Kidney tubule cell (primary cell): ENCODE data around the gene MBD5.
A peak's percentile ranks its signal among the peaks of the same experiment; 100 is the strongest.
"Not testable (repeated sequence)": the region's sequence is repeated elsewhere in the genome, so short reads cannot be mapped to it uniquely, and the experiment has no call there.

Experiments used
- DNase-seq: peaks from one replicate; pipeline ENCODE4 v3.0.0-alpha.2; 2018; ENCODE audit warnings: low spot score

MBD5 gene

DNA sequence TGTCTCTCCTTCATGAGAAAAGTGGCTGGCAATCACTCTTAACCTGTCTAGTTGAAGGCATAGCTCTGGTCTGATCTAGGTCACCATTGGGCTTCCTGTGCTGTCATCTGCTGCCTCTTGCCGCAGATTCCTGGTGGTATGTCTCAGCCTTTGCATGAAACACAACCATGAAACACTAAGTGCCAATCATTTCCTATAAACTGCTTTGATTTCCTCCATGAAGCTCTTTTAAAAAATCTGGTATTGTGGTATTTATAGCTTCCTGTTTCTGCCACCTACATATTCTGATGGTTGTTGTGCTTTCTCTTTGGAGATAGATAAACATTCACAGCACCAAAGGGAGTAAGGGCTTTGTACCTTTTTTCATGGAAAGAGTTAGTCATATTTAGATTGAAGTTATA is 503.6 kb downstream of the MBD5 start:
- no peak for DNase-seq

DNA sequence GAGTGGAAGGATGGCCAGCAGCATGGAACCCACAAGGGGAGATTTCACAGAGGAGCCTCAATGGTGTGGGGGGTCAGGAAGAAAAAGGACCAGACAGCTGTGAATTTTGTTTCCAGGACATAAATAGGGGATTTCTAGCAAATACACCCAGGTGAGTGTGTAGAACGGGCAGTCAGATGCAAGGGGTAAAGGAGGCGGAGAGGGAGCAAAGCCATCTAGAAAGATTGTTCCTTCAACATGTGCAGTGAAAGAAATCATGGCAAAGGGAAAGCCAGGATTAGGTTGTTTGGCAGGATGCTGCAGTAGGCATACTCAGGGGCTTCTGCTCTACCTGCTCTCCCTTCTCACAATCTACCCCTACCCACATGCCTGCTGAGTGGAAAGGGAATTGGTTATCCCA is 504.2 kb downstream of the MBD5 start:
- DNase-seq, result no peak

DNA sequence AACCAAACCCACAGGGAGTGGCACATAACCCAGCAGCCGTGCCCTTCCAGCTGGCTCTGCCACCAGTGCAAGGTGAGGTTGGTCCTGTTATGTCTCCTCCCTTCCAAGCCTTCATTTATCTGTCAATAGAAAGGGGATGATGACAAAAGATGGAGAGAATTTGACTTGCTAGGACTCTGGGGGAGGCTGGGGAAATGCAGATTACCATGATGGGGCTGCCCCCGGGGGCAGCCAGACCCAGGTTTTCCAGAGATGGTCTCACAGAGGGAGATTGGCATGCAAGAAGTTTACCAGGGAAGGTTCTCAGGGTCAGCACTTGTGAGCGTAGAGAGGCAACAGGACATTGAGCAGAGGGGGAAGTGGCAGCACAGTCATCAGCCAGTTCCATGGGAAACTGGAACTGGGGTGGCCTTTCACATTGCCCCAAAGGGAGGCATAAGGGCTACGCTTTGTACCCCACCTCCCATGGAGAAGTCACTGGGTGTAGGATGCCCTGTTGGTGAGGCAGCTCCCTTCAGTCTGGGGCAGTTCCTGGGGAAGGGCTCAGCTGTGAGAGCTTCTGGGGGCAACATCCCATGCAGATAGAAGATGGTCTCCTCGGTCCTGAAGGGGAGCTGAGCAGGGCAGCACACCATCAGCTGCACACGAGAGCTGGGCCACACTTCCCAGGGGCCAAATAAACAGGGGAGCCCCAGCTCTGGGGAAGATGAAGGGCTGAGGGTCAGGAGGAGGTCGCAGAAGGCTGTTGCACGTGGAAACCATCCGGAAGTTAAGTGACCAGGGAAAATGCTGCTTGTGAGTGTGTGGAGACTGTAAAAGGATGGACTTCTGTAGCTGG is 505.8 kb downstream of the MBD5 start:
- DNase-seq, result no peak

DNA sequence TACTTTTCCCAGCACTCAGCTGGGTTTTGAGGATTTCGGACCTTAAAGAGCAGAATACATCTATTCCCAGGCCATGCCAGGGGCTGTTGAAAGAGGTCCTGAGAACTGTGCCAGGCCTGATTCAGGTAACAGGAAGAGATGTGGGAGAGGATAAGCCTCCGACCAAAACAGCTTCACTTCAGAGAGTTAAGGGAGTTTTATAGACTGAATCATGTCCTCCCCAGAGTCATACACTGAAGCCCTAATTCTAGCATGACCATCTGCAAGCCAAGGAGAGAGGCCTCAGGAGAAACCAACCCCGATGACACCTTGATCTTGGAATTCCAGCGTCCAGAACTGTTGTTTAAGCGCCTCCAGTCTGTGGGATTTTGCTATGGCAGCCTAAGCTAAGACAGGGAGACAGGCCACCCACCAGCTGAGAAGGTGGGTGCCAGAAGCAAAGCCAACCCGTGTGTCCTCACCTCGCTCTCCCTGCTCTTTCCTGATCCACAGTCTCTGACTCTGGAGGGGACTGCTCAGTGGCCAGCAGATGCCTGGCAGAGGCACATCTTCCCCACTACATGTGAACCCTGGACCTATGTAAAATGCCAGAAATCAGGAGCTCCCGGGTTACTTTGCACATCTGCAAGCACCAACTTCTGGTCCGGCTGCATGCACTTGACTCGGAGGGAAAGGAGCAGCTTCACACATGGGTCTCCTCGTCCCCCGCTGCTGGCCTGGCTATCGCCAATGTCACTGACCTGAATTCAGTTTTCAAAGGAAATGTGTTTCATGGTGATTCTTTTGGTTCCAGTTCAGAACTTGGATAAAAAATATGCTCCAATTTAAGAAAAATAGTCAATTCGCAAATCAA is 506.8 kb downstream of the MBD5 start:
- DNase-seq, result peak; percentile 22

DNA sequence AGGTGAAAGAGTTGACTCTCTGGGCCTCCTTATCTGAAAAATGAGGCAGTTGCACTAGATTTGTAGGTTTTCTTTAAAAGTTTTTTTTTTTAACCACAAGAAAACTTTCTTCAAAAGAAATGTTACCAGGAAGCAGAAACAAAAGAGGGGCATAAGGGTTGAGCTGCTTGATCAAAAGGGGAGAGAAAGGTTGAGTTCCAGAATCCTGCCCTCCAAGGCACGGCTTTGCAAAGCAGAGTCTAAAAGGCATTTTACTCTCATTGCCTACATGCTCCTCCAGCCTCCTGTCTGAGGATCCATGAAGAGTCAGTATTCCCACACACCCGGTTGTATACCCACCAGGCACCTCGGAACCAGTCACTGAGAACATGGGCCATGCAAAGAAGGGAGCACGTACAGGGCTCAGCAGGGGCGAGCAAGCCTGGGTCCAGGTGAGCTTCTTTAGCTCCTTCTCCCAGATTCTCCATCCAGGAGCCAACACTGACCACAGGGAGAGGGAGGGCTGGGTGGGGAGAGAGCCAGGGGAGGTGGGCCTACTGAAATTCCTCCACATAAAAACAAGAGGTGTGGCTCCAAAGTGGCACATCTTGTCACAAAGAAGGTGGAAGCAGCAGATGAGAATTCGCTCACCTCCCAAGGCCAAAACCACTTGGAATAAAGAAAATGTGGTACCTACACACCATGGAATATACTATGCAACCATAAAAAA is 507.6 kb downstream of the MBD5 start:
- DNase-seq, result no peak

DNA sequence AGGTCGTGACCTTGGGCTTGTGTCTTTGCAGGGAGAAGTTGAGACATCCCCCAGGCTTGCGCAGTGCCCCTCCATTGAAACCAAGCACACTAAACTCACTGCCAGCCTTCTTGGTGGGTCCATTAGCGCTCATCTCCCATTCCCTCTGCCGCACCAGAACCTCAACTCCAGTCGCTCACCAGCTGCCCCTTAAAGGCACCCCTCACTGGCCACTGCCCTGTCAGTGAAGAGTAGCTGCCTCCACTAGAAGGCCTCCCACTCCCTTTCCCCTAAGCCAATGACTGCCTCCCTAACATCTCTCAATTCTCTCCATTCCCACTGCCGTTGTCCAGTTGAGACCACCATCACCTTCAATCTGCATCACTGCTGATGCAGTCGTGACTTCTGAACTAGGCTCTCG is 508.9 kb downstream of the MBD5 start:
- DNase-seq, result no peak

DNA sequence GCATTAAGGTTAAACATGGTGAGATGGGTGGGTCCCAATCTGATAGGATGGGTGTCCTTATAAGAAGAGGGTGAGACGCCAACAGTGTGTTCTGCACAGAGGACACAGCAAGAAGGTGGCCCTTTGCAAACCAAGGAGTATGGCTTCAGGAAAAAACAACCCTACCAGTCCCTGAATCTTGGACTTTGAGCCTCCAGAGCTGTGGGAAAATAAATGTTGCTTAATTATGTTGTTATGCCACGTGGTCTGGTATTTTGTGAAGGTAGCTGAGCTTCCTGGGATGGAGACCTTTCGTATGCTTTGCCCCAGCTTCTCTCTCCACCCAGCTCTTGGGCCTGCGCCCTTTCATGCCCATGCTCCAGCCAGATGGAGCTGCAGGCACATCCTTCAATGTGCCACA is 509.5 kb downstream of the MBD5 start:
- no peak for DNase-seq

DNA sequence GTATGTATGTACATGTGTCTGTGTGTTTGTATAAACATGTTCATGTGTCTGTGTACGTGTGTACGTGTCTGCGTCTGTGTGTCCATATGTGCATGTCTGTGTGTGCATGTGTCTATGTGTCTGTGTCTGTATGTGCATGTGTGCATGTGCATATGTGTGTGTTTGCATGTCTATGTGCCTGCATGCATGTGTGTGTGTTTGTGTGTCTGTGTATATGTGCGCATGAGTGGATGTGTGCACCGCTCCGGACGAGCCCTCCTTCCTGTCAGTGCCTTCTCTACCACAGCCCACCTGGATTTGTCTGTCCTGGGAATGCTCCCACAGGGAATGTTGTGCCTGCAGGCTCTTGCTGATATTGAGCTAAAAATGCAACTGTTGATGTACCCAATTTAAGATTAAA is 510.3 kb downstream of the MBD5 start:
- DNase-seq, result no peak

DNA sequence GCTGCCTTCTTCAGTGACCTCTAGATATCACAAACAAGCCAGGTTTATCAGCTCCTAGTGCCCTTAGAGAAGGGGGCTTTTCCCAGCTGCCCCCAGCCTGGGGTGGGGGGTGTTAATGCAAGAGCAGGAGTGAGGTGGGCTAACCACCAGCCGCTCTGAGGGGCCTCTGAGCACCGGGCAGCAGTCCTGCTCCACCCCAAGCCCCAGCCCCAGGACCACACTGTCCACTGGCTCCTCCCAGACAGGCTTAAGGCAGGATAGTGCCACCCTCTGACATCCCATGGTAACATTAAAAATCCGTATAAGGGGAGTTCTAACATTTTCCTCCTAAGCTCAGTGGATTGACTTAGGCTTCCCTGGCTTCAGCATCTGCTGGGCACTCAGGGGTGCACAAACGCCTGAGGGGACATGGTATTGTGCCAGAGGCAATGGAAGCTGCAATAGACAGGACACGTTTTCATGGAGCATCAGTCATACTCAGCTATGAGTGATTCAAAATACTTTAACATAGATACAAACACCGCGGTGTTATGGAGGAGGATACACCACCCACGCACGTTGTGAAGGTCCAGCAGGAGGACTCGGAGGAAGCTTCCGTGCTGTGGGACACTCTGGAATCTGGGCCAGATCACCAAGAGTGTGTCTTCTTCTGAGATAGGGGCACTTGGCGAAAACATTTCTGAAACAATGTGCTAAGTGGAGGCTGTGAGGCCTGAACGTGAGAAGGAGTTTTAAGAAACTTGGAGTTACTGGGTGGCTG is 511.0 kb downstream of the MBD5 start:
- no peak for DNase-seq

DNA sequence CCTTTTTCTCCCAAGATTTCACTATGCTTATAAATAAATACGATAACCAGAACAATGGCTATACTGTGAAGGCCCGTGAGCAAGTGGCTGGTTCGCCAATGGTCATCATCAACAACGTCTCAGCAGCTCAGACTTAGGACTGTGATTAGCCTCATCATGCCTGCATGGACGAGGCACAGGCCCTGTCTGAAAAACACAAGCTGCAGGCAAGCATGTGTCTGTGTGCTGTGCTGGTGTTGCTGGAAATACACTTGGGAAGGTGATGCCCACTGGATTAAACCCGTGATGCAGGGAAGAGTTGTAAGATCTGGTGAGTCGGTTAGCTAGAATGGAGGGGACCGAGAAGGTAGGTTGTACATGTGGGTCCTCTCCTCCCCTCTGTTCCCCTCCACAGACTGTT is 512.1 kb downstream of the MBD5 start:
- no peak for DNase-seq

DNA sequence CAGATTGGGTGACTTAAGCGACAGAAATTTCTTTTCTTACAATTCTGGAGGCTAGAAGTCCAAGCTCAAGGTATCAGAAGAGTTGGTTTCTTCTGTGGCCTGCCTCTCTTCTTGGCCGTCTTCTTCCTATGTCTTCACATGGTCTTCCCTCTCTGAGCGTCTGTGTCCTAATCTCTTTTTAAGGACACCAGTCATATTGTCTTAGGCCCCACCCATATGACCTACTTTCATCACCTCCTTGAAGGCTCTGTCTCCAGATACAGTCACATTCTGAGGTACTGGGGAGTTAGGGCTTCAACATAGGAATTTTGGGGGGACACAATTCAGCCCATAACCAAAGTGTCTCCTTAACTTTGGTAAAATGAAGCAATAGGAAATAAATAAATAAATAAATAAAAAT is 512.8 kb downstream of the MBD5 start:
- no peak for DNase-seq

DNA sequence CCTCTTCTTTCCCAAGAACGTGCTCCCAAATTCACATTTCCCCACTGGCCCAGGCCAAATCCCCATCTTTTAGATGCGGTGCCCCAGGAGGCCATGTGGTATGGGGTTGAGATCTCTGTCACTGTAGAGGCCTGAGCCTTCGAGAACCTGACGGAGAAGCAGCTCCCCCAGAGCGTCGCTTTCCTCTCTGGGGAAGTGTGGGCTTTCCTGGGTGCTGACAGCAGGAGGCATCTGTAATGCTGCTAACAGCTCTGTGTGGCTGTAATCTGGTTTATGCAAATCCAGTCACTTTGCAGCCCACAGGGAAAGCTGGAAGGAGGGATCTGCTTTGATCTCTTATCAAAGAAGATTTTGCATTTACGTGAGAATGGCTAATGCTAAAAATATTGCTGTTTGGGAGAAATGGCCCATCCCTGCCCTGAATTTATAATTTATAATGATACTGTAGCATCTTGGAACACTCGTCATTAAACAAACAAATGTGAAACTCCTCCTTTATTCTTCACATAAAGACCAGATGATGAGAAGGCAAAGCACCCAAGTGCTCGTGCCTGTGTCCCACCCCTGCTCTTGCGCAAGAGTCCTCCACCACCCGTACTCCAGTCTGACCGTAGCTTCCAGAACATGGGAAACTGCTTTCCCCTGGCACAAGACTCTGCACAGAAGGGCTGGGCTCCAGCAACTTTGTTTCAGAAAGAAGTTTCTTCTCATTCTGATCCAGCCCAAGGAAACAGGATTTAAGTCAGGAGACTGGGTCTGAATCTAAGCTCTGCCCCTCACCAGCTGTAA is 513.7 kb downstream of the MBD5 start:
- no peak for DNase-seq

DNA sequence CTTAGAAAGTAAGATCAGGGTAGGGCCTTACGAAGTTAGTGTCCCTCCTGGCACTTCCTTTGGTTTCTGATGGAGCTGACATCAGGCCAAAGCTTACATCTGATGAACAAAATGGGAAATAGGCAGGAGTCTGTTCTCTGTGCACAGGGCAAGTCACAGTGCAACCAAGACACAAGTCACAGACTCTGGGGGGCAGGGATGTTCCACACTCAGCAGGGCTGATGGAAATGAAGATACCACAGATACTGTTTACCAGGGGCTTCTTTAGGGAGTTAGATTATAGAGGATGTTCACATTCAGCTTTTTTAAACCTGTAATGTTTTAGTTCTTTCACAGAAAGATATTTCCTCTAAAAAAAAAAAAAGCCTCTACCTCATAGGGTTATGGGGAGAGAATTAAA is 517.5 kb downstream of the MBD5 start:
- DNase-seq, result no peak

DNA sequence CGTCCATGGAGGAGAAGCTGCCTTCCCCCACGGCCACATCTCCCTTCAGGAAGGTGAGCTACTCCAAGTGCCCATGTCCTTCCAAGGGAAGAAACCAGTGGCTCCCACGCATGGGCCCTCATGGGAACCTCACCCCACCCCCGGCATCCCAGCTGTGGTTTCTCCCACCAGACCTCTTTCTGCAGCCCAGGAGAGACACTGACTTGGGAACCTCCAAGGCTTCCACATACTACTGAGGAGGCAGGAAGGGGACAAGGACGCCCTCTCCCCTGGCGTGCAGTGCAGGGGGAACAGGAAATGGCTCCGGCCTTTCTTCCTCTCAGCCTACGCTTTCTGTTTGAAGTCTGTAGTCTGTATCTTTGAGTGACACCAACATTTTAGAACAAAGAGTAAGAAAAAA is 519.1 kb downstream of the MBD5 start:
- DNase-seq, result no peak

DNA sequence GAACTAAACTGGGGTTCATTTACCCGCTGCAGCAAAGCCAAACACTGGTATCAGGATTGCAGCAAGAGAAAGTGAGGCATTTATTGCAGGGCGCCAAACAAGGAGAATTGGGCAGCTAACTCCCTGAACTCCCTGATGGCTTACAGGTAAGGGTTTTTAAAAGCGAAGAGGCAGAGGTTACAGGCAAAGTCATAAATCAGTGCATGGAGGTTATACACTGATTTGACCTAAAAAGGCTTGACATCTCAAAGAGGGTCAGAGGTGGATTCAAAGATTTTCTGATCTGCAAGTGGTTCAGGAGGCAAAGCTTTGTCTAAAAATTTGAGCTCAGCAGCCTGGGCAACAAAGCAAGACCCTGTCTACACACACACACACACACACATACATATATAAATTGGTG is 520.9 kb downstream of the MBD5 start:
- no peak for DNase-seq

DNA sequence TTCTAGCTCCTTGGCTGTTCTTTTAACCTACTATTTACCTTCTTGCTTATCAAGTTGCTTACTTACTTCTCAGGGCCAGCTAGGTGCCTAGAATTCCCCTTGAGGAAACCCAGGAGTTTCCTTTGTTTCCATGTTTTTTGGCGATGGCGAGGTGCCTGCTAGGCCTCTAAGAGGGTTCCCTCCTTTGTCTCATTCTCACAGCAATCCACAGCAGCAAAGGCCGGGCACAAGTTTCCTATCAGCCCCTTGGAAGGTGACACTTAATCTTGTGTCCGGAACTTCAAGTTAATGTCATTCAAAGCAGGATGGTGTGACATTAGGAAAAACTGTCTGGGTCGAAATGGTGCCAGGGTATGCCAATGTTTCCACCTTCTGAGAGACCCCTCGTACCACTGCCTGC is 521.7 kb downstream of the MBD5 start:
- no peak for DNase-seq

DNA sequence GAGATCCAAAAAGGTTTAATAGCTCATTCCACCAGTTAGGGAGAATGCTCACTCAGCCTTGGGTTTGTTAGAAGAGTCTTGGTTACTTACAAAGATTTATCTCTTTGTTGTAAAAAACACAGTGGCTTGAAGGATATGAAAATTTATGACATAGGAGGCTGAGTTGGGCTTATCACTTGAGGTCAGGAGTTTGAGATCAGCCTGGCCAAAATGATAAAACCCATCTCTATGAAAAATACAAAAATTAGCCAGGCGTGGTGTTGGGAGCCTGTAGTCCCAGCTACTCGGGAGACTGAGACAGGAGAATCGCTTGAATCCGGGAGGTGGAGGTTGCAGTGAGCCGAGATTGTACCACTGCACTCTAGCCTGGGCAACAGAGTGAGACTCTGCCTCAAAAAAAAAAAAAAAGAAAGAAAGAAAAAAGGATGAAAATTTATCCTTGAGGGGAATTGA is 522.2 kb downstream of the MBD5 start:
- DNase-seq, result not testable (repeated sequence)

DNA sequence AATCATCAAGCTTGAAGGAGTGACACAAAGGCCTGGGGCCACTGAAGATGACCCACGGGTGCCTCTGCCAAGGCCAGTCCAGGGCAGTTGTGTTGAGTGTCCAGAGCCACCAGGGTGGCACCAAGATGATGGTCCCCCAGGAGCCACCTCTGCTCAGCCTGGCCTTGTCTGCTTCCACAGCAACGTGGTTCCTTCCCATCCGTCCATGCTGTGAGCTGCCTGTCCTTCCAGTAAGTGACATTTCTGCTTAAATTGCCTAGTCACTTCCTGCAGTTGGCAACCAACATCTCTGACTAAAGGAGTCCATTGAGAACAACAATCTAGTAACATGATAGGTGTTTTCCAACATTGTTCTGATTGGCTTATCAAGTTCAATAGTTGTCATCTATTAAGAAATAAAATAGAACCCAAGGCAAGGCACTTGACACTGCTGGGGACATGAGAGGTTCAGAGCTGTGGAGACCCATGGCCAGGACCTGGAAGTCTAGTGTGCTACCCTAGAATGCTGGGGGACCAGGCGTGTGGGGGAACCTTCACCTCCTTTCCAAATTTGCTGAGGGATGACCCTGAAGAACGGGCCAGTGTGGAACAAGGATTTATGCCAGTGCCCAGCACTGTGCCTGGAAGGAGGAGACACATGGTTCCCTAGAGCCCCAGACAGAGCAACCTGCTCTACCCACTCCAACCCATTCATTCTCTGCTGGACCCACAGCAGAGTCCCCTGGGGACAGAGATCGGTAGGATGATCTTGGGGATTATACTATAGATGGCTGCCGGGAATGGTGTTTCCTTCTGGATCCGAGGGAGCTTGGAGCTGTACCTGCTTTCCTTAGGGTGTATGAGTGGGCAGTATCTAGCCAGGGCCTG is 524.7 kb downstream of the MBD5 start:
- DNase-seq, result no peak

DNA sequence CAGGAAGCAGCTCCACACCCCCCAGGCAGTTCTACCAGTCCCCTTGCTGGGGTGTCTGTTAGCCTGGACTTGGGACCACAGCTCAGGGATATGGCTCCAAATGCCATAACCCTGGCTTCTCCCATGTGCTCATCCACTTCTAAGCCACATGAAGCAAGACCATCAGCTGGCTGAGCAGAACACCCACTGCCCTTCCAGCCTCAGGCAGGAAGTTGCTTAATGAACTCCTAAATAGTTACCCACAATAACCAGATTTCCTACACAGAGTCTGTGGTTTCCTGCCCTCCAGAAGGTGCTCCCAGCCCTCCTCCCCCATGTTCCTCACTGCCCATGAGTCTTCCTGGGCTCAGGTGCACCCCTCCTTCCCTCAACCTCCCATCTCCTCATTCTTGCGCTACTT is 525.4 kb downstream of the MBD5 start:
- peak; percentile 25 for DNase-seq
